22Rv1 (cell line): ENCODE data around the gene ARL8B.

Experiments used
- ZFX ChIP-seq: fragments of 450-650 bp; IDR thresholded peaks from 2 replicates; pipeline ENCODE4 v1.6.1; 2017; ENCODE audit warnings: antibody characterized with exemption, borderline replicate concordance
- TF ChIP-seq, protein P1 (sequence below): fragments of 450-650 bp; IDR thresholded peaks from 2 replicates; pipeline ENCODE4 v1.5.1; 2017; ENCODE audit warnings: mild to moderate bottlenecking

DNA sequence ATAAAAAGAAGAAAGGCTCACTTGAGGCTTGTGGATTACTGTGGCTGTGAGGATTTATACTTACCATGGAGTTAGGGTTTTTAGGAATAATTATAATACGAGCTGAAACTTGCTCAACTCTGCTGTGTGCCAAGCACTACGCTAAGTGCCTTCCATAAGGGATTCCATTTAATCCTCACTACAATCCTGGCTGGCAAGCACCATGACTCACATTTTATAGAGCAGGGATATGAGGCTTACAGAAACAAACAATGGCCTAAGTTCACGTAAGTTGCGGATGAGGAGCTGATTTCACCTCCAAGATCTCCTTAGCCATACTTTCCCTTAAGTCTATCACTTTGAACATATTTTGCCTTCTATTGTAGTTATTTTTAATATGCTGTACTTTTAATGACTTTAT is 43.9 kb upstream of the ARL8B start:
- TF ChIP-seq, protein P1, sequence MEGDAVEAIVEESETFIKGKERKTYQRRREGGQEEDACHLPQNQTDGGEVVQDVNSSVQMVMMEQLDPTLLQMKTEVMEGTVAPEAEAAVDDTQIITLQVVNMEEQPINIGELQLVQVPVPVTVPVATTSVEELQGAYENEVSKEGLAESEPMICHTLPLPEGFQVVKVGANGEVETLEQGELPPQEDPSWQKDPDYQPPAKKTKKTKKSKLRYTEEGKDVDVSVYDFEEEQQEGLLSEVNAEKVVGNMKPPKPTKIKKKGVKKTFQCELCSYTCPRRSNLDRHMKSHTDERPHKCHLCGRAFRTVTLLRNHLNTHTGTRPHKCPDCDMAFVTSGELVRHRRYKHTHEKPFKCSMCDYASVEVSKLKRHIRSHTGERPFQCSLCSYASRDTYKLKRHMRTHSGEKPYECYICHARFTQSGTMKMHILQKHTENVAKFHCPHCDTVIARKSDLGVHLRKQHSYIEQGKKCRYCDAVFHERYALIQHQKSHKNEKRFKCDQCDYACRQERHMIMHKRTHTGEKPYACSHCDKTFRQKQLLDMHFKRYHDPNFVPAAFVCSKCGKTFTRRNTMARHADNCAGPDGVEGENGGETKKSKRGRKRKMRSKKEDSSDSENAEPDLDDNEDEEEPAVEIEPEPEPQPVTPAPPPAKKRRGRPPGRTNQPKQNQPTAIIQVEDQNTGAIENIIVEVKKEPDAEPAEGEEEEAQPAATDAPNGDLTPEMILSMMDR = no peak
- TF ChIP-seq ZFX = no peak
